ENCODE data around the gene PRSS8.

DNA sequence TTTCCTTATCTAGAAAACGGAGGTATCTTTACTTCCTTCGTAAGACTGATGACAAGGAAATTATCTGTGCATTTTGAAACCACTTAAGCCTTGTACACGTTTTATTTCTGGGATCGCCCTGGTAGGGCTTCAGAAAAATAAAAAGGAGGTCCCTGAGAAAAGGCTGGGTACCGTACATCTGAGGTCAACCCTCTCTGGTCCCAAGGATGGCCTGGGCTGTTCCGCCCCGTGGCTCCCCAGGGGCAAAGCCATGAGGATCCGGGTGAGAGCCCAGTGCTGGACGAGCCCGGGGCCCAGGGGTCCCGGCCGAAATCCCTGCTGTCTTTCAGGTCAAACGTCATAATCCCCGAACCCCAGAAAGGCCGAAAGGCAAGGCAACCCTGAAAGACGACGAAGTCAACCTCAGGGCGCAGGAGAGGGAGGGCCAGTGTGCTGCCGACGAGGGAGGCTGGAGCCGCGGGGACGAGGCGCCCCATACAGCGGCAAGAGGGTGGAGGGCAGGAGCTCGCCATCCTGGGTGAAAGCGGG is 43.8 kb upstream of the PRSS8 start:
- TF ChIP-seq CTCF (IDR thresholded peaks at IDR 0.05) (no peak), POLR2A (IDR thresholded peaks at IDR 0.05) (peak in 1 of 2 donors; percentile 79)

All from vagina (tissue), 2 donors.